CD4-positive, alpha-beta T cell treated with Interleukin-15 for 1 hour (primary cell): ENCODE data around the gene RNF214.
"Not testable (repeated sequence)": the region's sequence is repeated elsewhere in the genome, so short reads cannot be mapped to it uniquely, and the experiment has no call there.

Experiments
- DNase-seq: peaks from one replicate; pipeline ENCODE4 v3.0.0-alpha.2; 2020

The RNF214 gene

DNA sequence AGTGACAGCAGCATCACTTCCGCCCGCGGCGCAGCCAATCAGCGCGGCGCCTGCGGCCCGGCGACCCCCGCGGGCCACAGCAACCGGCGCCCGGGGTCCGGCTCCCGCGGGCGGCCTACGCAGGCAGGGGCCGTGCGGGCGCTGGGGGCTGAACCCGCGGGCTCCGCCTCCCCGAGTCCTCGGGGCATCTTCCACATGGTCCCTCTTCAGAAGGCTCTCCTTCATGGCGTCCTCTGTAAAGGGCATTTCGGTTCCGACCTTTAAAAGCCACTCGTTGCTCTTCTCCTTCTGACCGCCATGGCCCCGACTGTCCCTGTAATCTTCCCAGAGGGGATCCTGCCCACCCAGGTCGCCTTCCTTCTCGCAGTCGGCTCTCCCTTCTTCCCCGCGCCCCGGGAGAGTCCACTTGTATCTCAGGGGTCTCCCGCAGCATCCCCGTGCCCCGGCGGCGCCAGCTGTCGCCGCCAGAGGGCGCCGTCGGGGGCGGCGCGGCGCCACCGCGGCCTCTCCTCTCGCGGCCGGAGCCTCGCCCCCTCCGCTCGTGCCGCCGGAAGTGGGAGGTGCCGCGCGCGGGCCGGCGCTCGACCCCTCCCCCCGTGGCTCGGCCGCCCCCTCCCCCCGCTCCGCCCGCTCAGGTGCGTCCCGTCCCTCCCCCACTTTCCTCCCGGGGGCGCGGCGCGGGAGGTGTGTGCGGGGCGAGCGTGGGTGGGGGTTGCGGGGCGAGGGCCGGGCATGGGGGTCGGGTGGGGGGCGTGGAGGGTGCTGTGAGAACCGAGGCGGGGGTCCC, at the start of gene RNF214:
Gene RNF214, plus strand, starts transcription at position 580 of the 787 bp plus-strand sequence. CDS start 1,602 bp downstream, outside the sequence.
- DNase-seq = peak; percentile 82

DNA sequence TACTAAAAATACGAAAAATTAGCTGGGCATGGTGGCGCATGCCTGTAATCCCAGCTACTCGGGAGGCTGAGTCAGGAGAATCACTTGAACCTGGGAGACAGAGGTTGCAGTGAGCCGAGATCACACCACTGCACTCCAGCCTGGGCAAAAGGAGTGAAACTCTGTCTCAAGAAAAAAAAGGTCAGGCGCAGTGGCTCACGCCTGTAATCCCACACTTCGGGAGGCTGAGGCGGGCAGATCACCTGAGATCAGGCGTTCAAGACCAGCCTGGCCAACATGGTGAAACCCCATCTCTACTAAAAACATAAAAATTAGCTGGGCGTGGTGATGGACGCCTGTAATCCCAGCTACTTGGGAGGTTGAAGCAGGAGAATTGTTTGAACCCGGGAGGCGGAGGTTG, 49.3 kb upstream of the RNF214 start:
- not testable (repeated sequence) for DNase-seq

DNA sequence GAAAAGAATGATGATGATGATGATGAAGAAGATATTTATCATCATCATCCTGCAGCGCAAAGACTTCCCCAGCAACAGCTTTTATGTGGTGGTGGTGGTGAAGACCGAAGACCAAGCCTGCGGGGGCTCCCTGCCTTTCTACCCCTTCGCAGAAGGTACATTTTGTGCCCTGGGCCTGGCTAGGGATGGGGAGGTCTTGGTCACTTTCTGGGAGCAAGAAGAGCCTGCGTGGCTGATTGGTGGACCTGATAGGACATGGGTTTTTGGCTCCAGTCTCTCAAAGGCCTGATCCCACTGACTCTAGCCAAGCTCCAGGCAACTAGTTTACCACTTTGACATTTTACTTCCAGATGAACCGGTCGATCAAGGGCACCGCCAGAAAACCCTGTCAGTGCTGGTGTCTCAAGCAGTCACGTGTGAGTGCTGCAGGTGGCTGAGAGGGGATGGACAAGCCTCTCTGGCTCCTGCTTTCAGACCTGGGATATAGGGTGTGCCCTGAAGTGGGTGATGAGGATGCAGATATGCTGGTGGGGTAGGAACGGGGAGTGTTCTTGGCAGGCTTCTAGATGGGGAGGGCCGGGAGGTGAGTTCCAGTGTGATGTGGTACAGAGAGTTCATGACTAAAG, 48.6 kb upstream of the RNF214 start:
- no peak for DNase-seq

DNA sequence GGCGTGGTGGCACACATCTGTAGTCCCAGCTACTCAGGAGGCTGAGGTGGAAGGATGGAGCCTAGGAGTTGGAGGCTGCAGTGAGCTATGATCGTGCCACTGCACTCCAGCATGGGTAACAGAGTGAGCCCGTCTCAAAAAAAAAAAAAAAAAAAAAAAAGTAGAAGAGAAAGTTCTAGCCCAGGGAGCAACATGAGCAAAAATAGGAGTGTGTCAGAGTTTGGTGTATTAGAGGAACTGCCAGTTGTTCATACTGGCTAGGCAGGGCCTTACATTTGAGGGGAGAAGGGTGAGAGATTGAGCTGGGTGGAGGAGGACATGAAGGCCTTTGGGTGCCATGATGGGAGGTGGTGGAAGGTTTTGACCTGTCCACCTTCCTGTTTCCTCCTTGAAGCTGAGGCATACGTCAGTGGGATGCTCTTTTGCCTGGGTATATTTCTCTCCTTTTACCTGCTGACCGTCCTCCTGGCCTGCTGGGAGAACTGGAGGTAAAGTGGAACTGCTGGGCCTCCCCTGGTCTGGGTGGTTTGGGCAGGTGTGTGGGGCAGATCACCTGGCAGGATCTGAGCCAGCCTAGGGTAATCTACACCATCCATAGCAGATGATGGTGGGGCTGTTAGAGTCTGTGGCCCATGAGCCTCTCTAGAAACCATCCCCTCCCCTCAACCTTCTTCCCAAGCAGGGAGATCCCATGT, 46.6 kb upstream of the RNF214 start:
- peak; percentile 35 for DNase-seq

DNA sequence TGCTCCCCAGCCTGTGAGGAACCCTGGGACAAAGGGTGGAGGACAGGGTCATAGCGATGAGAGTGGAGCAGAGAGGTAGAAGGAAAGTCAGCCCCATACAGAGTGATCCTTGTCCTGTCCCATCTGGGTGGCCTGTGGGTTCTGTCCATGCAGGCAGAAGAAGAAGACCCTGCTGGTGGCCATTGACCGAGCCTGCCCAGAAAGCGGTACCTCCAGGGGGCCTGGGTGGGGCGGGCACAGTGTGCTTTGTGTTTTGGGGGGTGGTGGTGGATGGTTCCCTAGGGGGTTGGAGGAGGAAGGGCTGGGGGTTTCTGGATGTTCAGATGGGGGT, 46.1 kb upstream of the RNF214 start:
- no peak for DNase-seq

DNA sequence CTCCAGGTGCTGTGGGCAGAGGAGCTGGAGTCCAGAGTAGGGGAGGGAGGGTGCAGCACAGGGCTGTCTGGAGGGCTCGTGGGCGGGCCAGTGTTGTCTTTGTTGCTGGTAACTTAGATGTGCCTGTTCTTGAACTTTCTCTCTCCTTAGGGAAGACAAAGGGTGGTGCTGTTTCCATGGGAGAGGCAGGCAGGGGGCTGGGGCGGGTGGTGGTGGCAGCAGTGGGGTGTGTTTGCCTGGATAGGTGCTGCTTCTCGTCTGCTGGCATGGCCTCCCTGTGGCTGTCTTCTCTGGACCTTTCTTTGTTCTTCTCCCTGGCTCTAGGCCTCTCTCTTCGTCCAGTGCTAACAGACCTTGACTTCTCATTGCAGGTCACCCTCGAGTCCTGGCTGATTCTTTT, 45.5 kb upstream of the RNF214 start:
- no peak for DNase-seq

DNA sequence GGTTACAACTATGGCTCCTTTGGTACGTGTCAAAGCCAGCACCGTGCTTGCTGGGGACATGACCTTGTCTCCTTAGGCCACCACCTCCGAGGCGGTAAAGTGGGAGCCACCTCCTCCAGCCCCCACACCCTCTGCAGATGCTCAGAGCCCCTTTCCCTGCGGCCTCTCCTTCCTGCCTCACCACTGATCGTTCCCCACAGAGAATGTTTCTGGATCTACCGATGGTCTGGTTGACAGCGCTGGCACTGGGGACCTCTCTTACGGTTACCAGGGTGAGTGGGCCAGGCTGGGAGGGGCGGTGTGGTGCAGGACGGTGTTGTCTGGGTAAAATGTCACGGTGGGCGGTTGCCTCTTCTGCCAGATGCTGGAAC, 45.1 kb upstream of the RNF214 start:
- DNase-seq = no peak

DNA sequence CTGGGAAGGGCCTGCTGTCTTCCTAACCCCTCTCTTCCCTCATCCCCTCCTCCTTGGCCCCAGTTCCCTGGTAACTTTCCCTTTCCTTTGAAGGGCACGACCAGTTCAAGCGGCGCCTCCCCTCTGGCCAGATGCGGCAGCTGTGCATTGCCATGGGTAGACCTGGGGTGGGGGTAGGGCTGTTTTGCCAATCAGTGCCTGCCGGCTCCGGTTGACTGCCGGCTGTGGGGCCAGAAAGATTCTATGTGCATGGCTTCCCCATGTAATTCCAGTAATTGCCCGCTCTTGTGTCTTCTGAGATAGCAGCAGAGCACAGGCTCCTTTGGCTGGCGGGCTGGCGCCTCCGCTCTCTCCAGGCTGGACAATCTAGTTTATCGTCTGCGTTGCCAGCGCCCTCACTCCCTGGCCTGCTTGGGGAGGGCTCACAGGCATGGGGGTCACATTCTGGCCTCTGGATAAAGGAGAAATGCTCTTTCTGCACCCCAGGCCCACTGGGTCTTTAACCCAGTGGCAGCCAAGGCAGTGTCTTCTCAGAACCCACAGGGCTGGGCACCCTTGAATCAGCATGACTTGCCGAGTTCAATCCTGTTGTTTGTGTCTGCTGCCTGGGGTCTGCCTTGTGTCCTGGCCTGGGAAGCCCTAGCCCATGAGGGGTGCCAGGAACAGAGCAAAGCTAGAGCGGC, 44.5 kb upstream of the RNF214 start:
- DNase-seq = no peak

DNA sequence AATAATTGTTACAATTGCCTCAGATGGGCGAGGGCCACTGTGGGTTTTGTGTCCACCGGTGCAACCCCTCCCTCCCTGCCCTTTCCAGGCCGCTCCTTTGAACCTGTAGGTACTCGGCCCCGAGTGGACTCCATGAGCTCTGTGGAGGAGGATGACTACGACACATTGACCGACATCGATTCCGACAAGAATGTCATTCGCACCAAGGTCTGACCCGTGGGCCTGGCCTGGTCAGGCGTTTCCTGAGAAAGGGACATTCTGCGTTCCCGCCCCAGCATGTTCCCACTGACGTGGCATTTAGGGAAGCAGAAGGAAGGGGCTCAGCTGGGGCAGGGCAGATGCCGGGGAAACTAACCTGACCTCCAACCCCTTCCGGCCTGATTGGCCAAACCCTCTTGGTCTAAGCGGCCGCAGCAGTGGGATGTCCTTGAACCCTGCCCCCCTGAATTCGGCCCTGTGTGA, 43.8 kb upstream of the RNF214 start:
- DNase-seq = no peak

DNA sequence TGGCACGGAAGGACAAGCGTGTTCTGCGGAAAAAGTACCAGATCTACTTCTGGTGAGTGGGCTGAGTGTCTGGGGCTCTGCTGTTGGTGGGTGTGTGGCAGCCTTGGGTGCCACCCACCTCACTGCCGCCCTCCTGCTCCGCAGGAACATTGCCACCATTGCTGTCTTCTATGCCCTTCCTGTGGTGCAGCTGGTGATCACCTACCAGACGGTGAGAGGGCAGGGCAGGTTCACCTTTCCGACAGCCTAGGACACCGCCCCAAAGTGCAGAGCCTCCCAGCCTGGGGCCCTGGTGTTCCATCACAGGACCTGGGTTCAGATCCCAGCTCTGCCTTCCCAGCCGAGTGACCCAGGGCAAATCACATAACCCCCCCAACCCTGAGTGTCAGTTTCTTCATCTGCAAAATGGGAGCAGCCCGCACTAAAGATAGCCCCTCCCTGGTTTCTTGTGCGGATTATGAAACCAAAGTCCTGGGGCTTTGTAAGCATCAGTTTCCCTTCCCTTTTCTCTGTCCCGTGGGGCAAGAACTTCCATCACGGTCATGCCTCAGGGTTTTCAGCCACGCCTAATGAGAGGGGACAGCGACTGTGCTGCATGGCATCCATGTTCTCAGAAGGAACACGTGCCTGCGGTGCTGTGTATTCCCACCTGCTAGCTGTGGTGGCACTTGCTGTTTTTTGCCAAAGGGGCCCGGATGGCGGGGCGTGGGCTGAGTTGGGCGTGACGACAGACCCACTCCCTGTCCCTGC, 43.1 kb upstream of the RNF214 start:
- DNase-seq = peak; percentile 81

DNA sequence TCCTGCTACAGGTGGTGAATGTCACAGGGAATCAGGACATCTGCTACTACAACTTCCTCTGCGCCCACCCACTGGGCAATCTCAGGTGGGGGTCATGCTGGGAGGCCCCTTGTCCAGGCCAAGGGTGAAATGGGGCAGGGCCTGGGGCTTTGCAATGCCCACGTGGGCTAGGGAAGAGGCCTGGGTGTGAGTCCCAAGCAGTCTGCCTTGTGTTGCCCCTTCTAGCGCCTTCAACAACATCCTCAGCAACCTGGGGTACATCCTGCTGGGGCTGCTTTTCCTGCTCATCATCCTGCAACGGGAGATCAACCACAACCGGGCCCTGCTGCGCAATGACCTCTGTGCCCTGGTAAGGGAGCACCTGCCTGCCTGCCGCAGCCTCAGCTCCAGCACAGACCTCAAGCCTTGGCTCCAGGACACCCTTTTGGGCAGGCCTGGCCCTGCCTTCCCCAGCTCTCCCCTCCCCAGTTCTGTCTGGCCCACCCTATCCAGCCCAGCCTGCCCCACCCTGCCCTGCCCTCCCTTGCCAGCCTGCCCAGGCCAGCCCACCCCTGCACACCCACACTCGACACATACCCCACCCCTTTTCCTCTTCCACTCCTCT, 42.4 kb upstream of the RNF214 start:
- DNase-seq = no peak

DNA sequence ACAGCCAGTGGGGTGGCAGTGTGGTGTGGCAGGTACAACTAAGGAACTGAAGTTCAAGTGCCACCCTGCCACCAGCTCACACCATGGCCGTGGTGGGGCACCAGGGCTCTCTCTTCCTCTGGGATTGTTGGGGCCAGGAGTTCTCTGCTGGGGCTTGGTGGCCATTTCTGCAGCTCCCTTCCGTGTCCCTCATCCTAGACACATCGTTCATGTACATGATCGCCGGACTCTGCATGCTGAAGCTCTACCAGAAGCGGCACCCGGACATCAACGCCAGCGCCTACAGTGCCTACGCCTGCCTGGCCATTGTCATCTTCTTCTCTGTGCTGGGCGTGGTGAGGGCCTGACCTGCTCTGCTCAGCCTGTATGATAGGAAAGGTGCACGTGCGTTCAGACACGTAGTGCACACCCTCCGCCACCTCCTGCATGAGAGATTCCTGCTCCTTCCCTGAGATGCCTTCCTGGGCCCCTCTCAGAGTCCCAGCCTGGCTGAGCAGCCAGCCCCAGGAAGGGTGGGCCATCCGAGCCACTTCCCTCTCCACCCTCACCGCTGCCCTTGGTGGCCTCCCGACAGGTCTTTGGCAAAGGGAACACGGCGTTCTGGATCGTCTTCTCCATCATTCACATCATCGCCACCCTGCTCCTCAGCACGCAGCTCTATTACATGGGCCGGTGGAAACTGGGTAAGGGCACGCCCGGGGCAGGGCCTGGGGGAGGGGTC, 40.6 kb upstream of the RNF214 start:
- DNase-seq = no peak

DNA sequence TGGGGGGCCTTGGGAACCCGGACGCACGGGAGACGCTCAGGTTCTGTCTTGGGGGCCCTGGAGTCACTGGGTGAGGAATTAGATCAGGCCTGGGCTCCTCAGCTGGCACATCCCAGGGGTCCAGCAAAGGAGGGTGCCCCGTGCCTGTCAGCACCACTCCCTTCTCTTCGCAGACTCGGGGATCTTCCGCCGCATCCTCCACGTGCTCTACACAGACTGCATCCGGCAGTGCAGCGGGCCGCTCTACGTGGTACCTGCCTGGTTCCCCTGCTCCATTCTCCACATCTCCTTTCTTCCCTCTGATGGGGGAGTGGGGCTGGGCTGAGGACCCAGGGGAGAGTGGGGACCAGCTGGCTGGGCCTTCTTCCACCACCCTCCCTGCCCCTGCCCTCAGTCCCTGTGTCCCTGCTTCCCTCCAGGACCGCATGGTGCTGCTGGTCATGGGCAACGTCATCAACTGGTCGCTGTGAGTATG, 40.0 kb upstream of the RNF214 start:
- DNase-seq = no peak

DNA sequence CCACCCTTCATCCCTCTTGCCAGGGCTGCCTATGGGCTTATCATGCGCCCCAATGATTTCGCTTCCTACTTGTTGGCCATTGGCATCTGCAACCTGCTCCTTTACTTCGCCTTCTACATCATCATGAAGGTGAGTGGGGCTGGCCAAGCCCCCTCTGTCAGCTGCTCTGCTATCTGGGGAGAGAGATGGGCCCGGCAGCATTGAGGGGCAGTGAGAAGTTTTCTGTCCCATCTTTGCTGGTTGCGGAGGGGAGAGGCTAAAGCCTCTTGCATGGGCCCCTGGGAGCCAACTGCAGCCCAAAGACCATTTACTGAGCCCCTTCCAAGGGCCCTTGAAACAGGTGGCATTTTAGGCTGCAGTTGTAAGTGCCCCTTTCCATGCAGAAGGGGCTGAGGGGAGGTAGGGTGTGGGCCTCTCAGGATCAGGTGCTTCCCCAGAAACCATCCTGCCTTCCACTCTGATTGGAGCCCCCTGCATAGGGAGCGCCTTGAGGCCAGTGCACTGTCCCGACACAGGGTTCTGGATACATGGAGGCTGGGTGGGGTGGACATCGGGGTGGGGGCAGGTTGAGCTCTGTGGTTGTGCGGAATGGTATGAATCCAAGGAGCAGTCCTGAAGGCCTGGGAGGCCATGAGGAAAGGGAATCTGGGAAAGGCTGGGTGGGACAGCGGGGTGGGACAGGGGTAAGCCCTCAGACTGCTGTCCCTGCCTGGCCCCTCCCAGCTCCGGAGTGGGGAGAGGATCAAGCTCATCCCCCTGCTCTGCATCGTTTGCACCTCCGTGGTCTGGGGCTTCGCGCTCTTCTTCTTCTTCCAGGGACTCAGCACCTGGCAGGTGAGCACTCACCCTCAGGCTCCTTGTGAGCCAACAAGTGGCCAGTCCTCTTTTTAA, 39.1 kb upstream of the RNF214 start:
- DNase-seq = no peak

DNA sequence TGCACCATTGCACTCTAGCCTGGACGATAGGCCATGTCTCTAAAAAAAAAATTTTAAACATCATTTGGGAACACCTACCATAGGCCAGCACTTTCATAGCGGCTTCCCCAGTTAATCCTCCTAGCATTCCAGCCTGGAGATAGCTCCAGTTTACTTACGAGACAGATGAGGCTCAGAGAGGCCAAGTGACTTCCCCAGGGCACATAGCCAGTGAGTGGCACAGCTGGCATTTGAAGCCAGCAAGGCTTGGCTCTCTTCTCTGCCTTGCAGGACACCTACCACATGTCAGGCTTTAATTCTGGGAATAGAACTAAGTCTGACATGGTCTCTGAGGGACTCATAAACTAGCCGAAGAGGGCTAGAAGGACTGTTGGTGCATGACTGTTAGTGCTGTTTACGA, 38.2 kb upstream of the RNF214 start:
- no peak for DNase-seq

DNA sequence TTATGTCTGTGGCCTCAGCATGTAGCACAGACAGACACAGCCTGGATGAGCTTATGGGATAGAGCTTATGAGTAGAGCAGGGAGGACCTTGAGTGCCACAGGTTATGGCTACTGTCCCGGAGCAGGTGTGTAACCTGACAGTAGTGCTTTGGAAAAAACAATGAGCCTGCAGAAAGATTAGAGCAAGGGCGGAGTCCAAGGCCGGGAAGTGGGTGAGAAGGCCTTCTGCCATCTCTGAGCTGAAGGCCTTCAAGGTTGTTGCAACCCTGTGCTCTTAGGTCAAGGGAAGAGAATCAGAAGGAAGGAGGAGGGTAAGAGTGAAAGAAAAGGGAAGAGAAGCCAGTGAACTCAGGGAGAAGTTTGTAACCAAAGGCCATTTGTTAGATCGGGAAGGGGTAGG, 37.2 kb upstream of the RNF214 start:
- DNase-seq = no peak

DNA sequence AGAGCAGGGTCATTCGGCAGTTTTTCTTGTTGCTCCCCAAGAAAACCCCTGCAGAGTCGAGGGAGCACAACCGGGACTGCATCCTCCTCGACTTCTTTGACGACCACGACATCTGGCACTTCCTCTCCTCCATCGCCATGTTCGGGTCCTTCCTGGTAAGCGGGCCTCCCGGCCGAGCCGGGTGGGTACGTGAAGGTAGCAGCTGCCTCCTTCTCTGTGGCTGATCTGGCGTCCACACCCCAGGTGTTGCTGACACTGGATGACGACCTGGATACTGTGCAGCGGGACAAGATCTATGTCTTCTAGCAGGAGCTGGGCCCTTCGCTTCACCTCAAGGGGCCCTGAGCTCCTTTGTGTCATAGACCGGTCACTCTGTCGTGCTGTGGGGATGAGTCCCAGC, 36.7 kb upstream of the RNF214 start:
- no peak for DNase-seq

DNA sequence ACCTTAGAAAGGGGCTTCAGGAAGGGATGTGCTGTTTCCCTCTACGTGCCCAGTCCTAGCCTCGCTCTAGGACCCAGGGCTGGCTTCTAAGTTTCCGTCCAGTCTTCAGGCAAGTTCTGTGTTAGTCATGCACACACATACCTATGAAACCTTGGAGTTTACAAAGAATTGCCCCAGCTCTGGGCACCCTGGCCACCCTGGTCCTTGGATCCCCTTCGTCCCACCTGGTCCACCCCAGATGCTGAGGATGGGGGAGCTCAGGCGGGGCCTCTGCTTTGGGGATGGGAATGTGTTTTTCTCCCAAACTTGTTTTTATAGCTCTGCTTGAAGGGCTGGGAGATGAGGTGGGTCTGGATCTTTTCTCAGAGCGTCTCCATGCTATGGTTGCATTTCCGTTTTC, 35.5 kb upstream of the RNF214 start:
- DNase-seq = no peak

DNA sequence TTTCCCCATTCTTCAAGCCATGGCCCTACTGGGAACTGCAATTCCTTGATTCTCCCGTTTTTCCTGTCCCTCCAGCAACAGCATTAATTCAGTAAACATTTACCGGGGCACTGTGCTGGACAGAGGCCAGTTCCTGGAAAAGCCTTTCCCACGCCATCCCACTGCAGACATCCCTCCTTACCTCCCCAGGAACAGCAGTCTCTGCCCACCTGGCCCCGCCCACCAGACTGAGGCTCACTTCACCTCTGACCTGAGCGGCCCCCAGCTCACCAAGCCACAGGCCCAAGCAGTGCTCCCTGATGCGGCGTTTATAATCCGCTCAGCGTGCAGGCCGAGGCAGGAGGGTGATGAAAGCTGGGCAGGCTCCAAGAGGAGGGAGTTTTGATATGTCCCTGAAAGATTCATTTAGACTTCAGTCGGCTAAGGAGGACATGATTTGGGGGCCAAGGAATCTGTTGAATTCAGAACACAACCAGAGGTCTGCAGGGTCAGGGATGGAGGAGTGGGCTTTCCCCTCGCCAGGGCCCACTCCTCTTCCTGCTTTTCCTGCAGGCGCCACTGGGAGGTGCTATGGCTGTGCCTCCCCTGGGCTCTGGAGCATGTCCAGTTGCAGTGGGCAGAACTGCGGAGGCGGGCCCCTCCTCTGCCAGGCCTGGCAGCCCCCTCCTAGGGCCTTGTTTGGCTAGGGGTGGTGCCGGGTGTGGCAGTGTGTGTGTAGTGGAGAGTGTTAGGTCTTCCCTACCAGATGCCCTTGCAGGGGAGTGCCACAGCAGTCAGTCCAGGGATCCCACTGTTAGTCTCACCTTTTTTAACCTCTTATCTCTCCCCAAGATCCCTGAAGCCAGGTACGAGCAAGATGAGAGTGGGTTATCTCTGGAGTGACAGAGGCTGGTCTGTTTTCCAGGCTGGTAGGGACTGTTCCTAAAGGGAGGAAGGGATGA, 34.7 kb upstream of the RNF214 start:
- no peak for DNase-seq
